ENCODE measurements around the gene BCL11A. TPM values are rescaled to one million over a fixed set of nuclear protein-coding genes. Genes with fewer than 3 reads are reported as not detected.

Gene BCL11A
- total RNA-seq, 3 donors from 2014 or later (not counting 1 experiment from before 2014, with no cell fraction given), result 2.6 to 3.5 (median 3.0) TPM

DNA sequence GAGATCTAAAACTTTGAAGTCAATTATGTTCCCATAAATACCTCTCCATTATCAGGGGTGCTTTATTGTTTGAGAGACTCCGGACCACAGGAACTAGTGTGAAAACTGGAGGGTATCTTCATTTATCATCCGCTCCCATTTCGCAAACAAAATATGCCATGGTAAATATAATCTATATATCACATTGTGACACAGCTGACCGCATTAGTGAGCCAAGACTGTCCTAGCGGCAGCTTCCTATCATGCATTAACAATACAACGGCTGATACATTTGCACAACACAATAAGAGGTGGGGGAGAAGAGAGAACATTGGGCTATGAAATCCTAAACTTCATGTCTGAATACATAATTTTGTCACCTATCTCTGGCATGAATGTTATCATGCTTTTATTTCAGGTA, 29.5 kb downstream of the BCL11A start:
- no peaks in the 10 kb centered on the region for H3K36me3 Mint-ChIP-seq
- no peak for DNase-seq
- H3K9me3 Mint-ChIP-seq, result no peaks in the 10 kb centered on the region
- 93% methylated on average over 4 of the region's 6 CpGs for WGBS (ENCODE audit: insufficient coverage)
- H3K4me3 ChIP-seq (ENCODE audit: low read length), result no peak overlapping the region
- intact Hi-C loops (cut with micrococcal nuclease), result no loop called here
- H3K4me1 Mint-ChIP-seq, result peaks cover 4% of the 10 kb centered on the region in 2 donors
- TF ChIP-seq, protein P1, sequence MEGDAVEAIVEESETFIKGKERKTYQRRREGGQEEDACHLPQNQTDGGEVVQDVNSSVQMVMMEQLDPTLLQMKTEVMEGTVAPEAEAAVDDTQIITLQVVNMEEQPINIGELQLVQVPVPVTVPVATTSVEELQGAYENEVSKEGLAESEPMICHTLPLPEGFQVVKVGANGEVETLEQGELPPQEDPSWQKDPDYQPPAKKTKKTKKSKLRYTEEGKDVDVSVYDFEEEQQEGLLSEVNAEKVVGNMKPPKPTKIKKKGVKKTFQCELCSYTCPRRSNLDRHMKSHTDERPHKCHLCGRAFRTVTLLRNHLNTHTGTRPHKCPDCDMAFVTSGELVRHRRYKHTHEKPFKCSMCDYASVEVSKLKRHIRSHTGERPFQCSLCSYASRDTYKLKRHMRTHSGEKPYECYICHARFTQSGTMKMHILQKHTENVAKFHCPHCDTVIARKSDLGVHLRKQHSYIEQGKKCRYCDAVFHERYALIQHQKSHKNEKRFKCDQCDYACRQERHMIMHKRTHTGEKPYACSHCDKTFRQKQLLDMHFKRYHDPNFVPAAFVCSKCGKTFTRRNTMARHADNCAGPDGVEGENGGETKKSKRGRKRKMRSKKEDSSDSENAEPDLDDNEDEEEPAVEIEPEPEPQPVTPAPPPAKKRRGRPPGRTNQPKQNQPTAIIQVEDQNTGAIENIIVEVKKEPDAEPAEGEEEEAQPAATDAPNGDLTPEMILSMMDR (IDR thresholded peaks at IDR 0.05), result no peak
- no peaks in the 10 kb centered on the region for H3K9me3 ChIP-seq (ENCODE audit: control insufficient read depth, insufficient read depth, low read length)
- no peaks in the 10 kb centered on the region for H3K27me3 ChIP-seq (ENCODE audit: control insufficient read depth, insufficient read depth, low read length)
- peaks cover 6% of the 10 kb centered on the region for H3K4me1 ChIP-seq (ENCODE audit: control insufficient read depth, insufficient read depth, low read length)
- peak in 1 of 3 donors; percentile 55 for ATAC-seq
- no peaks in the 10 kb centered on the region for H3K36me3 ChIP-seq (ENCODE audit: control insufficient read depth, insufficient read depth, low read length)
- H3K27me3 Mint-ChIP-seq (ENCODE audit: low read depth in 2 of 2), result peaks cover 17 to 69% of the 10 kb centered on the region in 2 donors
- no peak overlapping the region for H3K27ac ChIP-seq (ENCODE audit: low read length)
- H3K27ac Mint-ChIP-seq, result no peak overlapping the region
- H3K4me3 Mint-ChIP-seq, result no peak overlapping the region

DNA sequence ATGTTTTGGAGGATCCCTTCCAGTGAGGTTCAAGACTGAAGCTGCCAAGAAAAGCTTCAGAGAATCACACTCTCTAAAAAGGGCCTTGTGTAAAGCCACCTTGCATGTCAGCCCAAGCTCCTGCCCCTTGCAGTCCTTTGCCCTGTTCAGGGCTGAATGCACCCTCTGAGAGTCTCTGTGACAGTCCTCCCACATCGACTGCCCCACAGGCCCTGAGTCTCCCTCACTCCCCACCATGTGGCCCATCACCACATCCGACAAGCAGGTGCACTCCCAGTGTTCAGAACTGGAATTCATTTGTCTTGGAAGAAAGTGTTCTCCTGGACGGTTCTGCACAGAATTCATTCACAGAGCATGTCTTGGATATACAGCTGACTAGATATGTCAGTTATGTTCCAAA, 31.0 kb downstream of the BCL11A start:
- 74% methylated on average over 3 of the region's 3 CpGs for WGBS (ENCODE audit: insufficient coverage)

DNA sequence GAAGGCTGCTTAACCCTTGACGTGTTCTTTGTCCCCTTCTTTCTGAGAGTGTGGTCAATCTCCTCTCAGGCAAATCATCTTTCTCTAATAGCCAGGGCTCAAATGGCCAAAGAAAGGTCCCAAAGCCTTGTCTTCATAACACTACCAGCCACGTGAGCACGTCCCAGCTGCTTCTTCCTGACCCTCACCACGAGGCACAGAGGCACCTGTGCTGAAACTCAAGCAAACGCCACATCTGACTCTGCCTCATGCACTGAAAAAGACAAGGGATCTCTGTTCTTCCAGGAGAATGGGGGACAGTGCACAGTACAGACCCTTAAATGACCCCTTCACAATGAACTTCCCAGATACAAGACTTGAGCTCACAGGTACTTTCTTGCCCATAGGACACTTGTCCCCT, 31.8 kb downstream of the BCL11A start:
- H3K27ac Mint-ChIP-seq, result no peak overlapping the region
- H3K27me3 Mint-ChIP-seq (ENCODE audit: low read depth in 2 of 2), result peaks cover 6 to 49% of the 10 kb centered on the region in 2 donors
- TF ChIP-seq, protein P1 (IDR thresholded peaks at IDR 0.05), result no peak
- Histone ChIP-seq H3K27ac (ENCODE audit: low read length) (no peak overlapping the region), H3K4me3 (ENCODE audit: low read length) (no peak overlapping the region), H3K4me1 (ENCODE audit: control insufficient read depth, insufficient read depth, low read length) (no peaks in the 10 kb centered on the region), H3K36me3 (ENCODE audit: control insufficient read depth, insufficient read depth, low read length) (no peaks in the 10 kb centered on the region), H3K27me3 (ENCODE audit: control insufficient read depth, insufficient read depth, low read length) (no peaks in the 10 kb centered on the region), H3K9me3 (ENCODE audit: control insufficient read depth, insufficient read depth, low read length) (no peaks in the 10 kb centered on the region)
- intact Hi-C loops (cut with micrococcal nuclease), result no loop called here
- ATAC-seq (no peak), DNase-seq (no peak)
- WGBS (ENCODE audit: insufficient coverage), result 59% methylated on average over 5 of the region's 5 CpGs
- H3K4me1 Mint-ChIP-seq, result peaks cover 0 to 4% of the 10 kb centered on the region in 2 donors
- H3K9me3 Mint-ChIP-seq, result no peaks in the 10 kb centered on the region
- no peaks in the 10 kb centered on the region for H3K36me3 Mint-ChIP-seq
- H3K4me3 Mint-ChIP-seq, result no peak overlapping the region

More for the DNA sequence above, 31.0 kb downstream of the BCL11A start:
- H3K27me3 Mint-ChIP-seq (ENCODE audit: low read depth in 2 of 2), result peaks cover 8 to 54% of the 10 kb centered on the region in 2 donors
- no peaks in the 10 kb centered on the region for H3K27me3 ChIP-seq (ENCODE audit: control insufficient read depth, insufficient read depth, low read length)
- no peak overlapping the region for H3K4me3 Mint-ChIP-seq
- H3K9me3 Mint-ChIP-seq, result no peaks in the 10 kb centered on the region
- DNase-seq (no peak), ATAC-seq (no peak)
- H3K27ac Mint-ChIP-seq, result no peak overlapping the region
- TF ChIP-seq, protein P1 (IDR thresholded peaks at IDR 0.05), result no peak
- H3K27ac ChIP-seq (ENCODE audit: low read length), result no peak overlapping the region
- H3K36me3 Mint-ChIP-seq, result no peaks in the 10 kb centered on the region
- H3K9me3 ChIP-seq (ENCODE audit: control insufficient read depth, insufficient read depth, low read length), result no peaks in the 10 kb centered on the region
- no peaks in the 10 kb centered on the region for H3K4me1 ChIP-seq (ENCODE audit: control insufficient read depth, insufficient read depth, low read length)
- no peaks in the 10 kb centered on the region for H3K36me3 ChIP-seq (ENCODE audit: control insufficient read depth, insufficient read depth, low read length)
- intact Hi-C loops (cut with micrococcal nuclease), result no loop called here
- H3K4me3 ChIP-seq (ENCODE audit: low read length), result no peak overlapping the region
- H3K4me1 Mint-ChIP-seq, result peaks cover 0 to 4% of the 10 kb centered on the region in 2 donors

DNA sequence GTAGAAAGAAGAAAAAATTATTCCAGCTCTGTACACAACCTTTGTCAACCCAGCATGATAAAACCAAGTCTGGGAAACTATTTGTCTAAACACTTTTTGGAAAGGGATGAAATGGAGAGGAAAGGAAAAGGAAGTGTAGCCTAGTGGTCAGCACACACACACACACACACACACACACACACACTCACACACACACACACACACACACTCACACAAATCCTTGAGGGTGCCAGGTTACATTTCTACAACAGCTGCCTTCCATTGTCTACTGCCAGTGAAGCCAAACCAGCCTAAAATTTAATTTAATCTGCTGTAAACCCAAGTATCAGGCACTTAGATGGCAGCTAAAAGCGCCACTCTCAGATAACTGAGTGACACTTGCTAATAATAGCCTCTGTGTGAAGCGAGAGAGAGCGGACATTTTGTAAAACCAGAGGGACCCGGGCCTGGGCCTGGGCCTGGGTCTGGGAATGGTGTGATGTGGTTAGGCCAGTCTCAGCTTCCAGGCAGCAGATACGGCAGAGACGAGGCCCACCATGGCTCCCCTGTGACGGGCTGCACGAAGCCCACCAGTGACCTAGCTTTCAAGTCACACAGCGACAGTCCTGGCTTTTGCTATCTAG, 32.4 kb downstream of the BCL11A start:
- Mint-ChIP-seq H3K27me3 (ENCODE audit: low read depth in 2 of 2) (peaks cover 10 to 49% of the 10 kb centered on the region in 2 donors), H3K27ac (no peak overlapping the region), H3K4me3 (no peak overlapping the region), H3K4me1 (peaks cover 0 to 3% of the 10 kb centered on the region in 2 donors), H3K9me3 (no peaks in the 10 kb centered on the region), H3K36me3 (no peaks in the 10 kb centered on the region)
- DNase-seq, result no peak
- Histone ChIP-seq H3K36me3 (ENCODE audit: control insufficient read depth, insufficient read depth, low read length) (no peaks in the 10 kb centered on the region), H3K9me3 (ENCODE audit: control insufficient read depth, insufficient read depth, low read length) (no peaks in the 10 kb centered on the region), H3K4me1 (ENCODE audit: control insufficient read depth, insufficient read depth, low read length) (peaks cover 3% of the 10 kb centered on the region), H3K27me3 (ENCODE audit: control insufficient read depth, insufficient read depth, low read length) (no peaks in the 10 kb centered on the region), H3K27ac (ENCODE audit: low read length) (no peak overlapping the region), H3K4me3 (ENCODE audit: low read length) (no peak overlapping the region)
- no peak for ATAC-seq
- TF ChIP-seq, protein P1 (IDR thresholded peaks at IDR 0.05), result no peak
- WGBS (ENCODE audit: insufficient coverage), result 87% methylated on average over 9 of the region's 9 CpGs
- intact Hi-C loops (cut with micrococcal nuclease), result no loop called here
